CD4-positive, alpha-beta T cell (primary cell): ENCODE measurements around the gene GPATCH2L. TPM values are rescaled to one million over a fixed set of nuclear protein-coding genes. Genes with fewer than 3 reads are reported as not detected.

Source experiments
- ATAC-seq: fragments of 200-7000 bp; cut with Tn5 transposase; one replicate; pipeline ENCODE4 v1.10.0; 2022; ENCODE audit warnings: mild to moderate bottlenecking; ENCODE audit not compliant: poor library complexity
- CTCF ChIA-PET: fragments of 350-600 bp; sonication (Branson Sonifier 250); formaldehyde crosslinking; loops from one replicate; lab custom pipeline; 2021; ENCODE audit warnings: antibody characterized with exemption, inconsistent platforms; lab: Charles Lee
- POLR2A ChIA-PET: fragments of 350-600 bp; sonication (Branson Sonifier 250); formaldehyde crosslinking; loops from one replicate; lab custom pipeline; 2021; ENCODE audit warnings: antibody characterized with exemption, inconsistent platforms; lab: Charles Lee
- DNase-seq, 14 experiments: peaks; one replicate each; pipeline ENCODE4 v3.0.0-alpha.2; 2013 to 2020; ENCODE audit warnings: mixed read lengths in 2 of 14
- H3K27ac ChIP-seq, 2 donors: one replicate each; pipeline versions ENCODE4 v1.5.1 to v1.7.0; 2013; ENCODE audit warnings: low read length in 2 of 2, low read depth in 1 of 2, mild to moderate bottlenecking in 1 of 2
- H3K27me3 ChIP-seq, 2 experiments: 1 replicate in 1 of 2; 2 replicates in 1 of 2; pipeline versions ENCODE4 v1.6.1 to v1.7.0; 2013; ENCODE audit warnings: low read length in 2 of 2, control low read depth in 1 of 2, mild to moderate bottlenecking in 1 of 2, moderate library complexity in 1 of 2; ENCODE audit not compliant: insufficient read depth in 2 of 2, control insufficient read depth in 1 of 2
- H3K36me3 ChIP-seq: one replicate; pipeline ENCODE4 v1.6.1; 2013; ENCODE audit warnings: low read length, control low read depth; ENCODE audit not compliant: insufficient read depth
- H3K4me1 ChIP-seq: one replicate; pipeline ENCODE4 v1.6.1; 2013; ENCODE audit warnings: low read length, control low read depth; ENCODE audit not compliant: insufficient read depth
- H3K4me3 ChIP-seq: one replicate; pipeline ENCODE4 v1.5.1; 2013; ENCODE audit warnings: mild to moderate bottlenecking, low read length, moderate library complexity
- H3K9me3 ChIP-seq, 2 experiments: 1 replicate in 1 of 2; 2 replicates in 1 of 2; pipeline versions ENCODE4 v1.6.1 to v1.7.0; 2013; ENCODE audit warnings: low read length in 2 of 2, mild to moderate bottlenecking in 2 of 2, control low read depth in 1 of 2, moderate library complexity in 1 of 2; ENCODE audit not compliant: control insufficient read depth in 1 of 2, insufficient read depth in 1 of 2
- H3K27ac Mint-ChIP-seq: one replicate; pipeline ENCODE4 v1.8.0; 2020; ENCODE audit warnings: mixed read lengths
- H3K27me3 Mint-ChIP-seq: one replicate; pipeline ENCODE4 v1.8.0; 2021; ENCODE audit warnings: mixed read lengths
- H3K36me3 Mint-ChIP-seq: one replicate; pipeline ENCODE4 v1.8.0; 2021; ENCODE audit warnings: low read depth, mixed read lengths
- H3K4me1 Mint-ChIP-seq: one replicate; pipeline ENCODE4 v1.8.0; 2021; ENCODE audit warnings: low read depth, mixed read lengths
- H3K4me3 Mint-ChIP-seq: one replicate; pipeline ENCODE4 v1.8.0; 2020; ENCODE audit warnings: mild to moderate bottlenecking, mixed read lengths
- H3K9me3 Mint-ChIP-seq: one replicate; pipeline ENCODE4 v1.8.0; 2020; ENCODE audit warnings: mixed read lengths
- intact Hi-C, 2 experiments: fragments of 100-400 bp; cut with DNase I in 1 of 2; cut with micrococcal nuclease in 1 of 2; formaldehyde crosslinking; loops; one replicate each; pipeline versions ENCODE4 v1.15.1 to v1.9.0; 2023 to 2025; cut with DNase I, micrococcal nuclease
- total RNA-seq, 174 experiments: library from RNA in 2 of 174; stranded (reverse) in 2 of 174; gene quantifications; one replicate each; pipeline ENCODE4 v1.2.3 and lab custom pipeline; 2021 to 2026
- TF ChIP-seq, protein P1 (sequence below): fragments of 200-600 bp; IDR thresholded peaks from one replicate; pipeline ENCODE4 v1.8.0; 2022; ENCODE audit warnings: antibody characterized with exemption, mild to moderate bottlenecking

Gene GPATCH2L
- total RNA-seq, 2 experiments from 2014 or later = 56.0 to 61.5 TPM

DNA sequence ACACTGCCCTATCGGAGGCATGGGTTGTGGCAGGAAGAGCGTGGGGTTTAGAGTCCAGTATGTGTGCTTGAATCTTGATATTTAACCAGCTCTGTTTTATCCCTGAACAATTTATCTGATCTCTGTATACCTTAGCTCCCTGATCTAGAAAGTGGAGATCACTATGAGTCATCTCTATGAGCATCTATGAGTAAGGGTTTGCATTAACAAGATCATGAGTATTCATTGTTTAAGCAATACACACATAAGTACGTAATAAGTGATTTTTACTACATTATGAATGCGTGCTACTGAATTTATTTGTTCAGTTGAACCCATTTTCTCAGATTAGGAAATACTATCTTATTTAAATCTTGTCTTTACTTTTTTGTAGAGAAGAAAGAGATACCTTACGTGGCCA lies 49.4 kb downstream of the GPATCH2L start:
- POLR2A ChIA-PET = no interaction called here
- Mint-ChIP-seq H3K4me3 (no peak overlapping the region), H3K36me3 (peaks cover 90% of the 10 kb centered on the region), H3K27me3 (no peaks in the 10 kb centered on the region), H3K27ac (no peak overlapping the region), H3K4me1 (no peaks in the 10 kb centered on the region), H3K9me3 (no peaks in the 10 kb centered on the region)
- Histone ChIP-seq H3K4me3 (no peak overlapping the region), H3K36me3 (peaks cover 68% of the 10 kb centered on the region), H3K27me3 (no peaks in the 10 kb centered on the region), H3K9me3 (no peaks in the 10 kb centered on the region), H3K27ac (no peak overlapping the region), H3K4me1 (no peaks in the 10 kb centered on the region)
- DNase-seq (no peak), ATAC-seq (no peak)
- intact Hi-C loops = no loop called here
- CTCF ChIA-PET = no interaction called here
- TF ChIP-seq, protein P1, sequence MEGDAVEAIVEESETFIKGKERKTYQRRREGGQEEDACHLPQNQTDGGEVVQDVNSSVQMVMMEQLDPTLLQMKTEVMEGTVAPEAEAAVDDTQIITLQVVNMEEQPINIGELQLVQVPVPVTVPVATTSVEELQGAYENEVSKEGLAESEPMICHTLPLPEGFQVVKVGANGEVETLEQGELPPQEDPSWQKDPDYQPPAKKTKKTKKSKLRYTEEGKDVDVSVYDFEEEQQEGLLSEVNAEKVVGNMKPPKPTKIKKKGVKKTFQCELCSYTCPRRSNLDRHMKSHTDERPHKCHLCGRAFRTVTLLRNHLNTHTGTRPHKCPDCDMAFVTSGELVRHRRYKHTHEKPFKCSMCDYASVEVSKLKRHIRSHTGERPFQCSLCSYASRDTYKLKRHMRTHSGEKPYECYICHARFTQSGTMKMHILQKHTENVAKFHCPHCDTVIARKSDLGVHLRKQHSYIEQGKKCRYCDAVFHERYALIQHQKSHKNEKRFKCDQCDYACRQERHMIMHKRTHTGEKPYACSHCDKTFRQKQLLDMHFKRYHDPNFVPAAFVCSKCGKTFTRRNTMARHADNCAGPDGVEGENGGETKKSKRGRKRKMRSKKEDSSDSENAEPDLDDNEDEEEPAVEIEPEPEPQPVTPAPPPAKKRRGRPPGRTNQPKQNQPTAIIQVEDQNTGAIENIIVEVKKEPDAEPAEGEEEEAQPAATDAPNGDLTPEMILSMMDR = no peak

DNA sequence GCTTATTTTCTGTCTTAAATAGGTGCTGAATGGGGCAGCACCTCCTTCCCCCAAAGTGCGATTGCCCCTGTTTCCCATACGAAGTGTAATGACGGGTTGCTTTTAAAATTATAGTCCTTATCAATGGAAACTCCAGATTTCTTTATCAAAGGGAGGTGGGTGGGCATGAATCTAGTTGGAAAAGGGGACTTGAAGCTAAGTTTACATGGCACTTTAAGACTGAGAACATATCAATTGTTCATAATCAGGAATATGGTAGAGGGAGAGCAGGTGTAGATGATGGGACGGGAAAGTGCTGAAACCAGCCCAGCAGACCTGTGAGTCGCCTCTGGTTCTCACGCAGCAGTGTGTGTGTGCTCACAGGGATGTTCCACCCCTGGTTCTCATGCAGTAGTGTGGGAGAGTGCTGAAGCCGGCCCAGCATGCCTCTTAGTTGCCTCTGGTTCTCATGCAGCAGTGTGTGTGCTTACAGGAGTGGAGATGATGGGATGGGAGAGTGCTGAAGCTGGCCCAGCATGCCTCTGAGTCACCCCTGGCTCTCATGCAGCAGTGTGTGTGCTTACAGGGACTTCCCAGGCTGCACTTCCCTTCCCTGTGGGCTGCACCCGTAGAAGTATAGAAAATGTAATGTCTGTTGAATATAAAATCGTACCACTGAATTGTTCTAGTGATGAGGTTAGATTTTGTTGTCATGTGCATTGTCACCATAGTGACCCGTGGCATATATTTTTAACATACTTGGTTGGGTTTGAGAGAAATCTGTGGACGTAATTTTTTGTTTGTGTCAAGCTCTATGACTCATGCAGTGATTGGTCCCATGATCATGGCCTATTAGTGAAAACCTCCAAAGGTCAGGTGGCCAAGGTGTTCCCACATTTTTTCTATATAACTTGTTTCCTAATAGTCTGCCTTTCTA lies 51.6 kb downstream of the GPATCH2L start:
- TF ChIP-seq, protein P1 = no peak
- H3K27me3 Mint-ChIP-seq = no peaks in the 10 kb centered on the region
- ATAC-seq (no peak), DNase-seq (peak in 2 of 14 experiments; percentile 52 to 65)
- no peaks in the 10 kb centered on the region for H3K9me3 Mint-ChIP-seq
- Histone ChIP-seq H3K9me3 (no peaks in the 10 kb centered on the region), H3K27me3 (no peaks in the 10 kb centered on the region), H3K4me1 (no peaks in the 10 kb centered on the region), H3K36me3 (peaks cover 47% of the 10 kb centered on the region), H3K27ac (no peak overlapping the region), H3K4me3 (no peak overlapping the region)
- H3K4me1 Mint-ChIP-seq = no peaks in the 10 kb centered on the region
- no peak overlapping the region for H3K27ac Mint-ChIP-seq
- ChIA-PET CTCF (no interaction called here), POLR2A (no interaction called here)
- H3K4me3 Mint-ChIP-seq = no peak overlapping the region
- intact Hi-C loops = no loop called here
- peaks cover 75% of the 10 kb centered on the region for H3K36me3 Mint-ChIP-seq

DNA sequence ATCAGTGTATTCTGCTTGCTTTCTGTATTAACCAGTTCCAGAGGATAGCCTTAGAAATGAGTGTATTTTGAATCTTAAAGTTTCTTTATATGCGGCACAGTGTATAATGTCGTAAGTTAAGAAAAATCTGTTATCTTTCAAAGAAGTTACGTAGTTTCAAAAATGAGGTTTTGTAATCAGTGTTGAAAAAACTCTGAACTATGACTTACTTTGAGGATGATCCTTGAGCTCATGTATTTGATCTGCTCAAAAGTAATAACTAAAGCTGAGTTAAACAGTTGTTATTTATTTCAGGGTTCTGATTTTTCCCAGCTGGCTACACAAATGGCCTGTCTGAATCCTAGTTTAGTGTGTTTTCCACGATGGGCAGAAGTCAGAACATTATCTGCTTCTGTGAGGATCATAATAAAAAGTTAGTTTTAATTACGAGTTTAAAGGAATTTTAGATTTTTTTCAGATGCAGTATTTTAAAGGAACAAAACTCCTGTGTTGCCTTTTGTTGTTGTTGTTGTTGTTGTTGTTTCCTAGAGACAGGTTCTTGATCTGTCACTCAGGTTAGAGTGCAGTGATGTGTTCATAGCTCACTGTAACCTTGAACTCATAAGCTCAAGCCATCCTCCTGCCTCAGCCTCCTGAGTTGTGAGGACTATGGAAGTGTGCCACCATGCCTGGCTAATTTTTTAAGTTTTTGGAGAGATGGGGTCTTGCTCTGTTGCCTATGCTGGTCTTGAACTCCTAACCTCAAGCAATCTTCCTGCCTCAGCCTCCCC lies 52.9 kb downstream of the GPATCH2L start:
- no peaks in the 10 kb centered on the region for H3K27me3 ChIP-seq
- Mint-ChIP-seq H3K4me3 (no peak overlapping the region), H3K9me3 (no peaks in the 10 kb centered on the region), H3K36me3 (peaks cover 62% of the 10 kb centered on the region), H3K27me3 (no peaks in the 10 kb centered on the region), H3K27ac (no peak overlapping the region), H3K4me1 (no peaks in the 10 kb centered on the region)
- H3K36me3 ChIP-seq = peaks cover 38% of the 10 kb centered on the region
- no peaks in the 10 kb centered on the region for H3K9me3 ChIP-seq
- H3K27ac ChIP-seq = no peak overlapping the region
- CTCF ChIA-PET = no interaction called here
- TF ChIP-seq, protein P1 = no peak
- POLR2A ChIA-PET = no interaction called here
- intact Hi-C loops = no loop called here
- DNase-seq = no peak
- H3K4me3 ChIP-seq = no peak overlapping the region
- ATAC-seq = no peak
- H3K4me1 ChIP-seq = no peaks in the 10 kb centered on the region
